Activated T-cell treated with anti-CD3 and anti-CD28 coated beads for 4 hours (primary cell): Measurements from ENCODE around the gene TIMM22.
"Not testable (repeated sequence)": the region's sequence is repeated elsewhere in the genome, so short reads cannot be mapped to it uniquely, and the experiment has no call there.

Source experiments
- DNase-seq: peaks from one replicate; pipeline ENCODE4 v3.0.0-alpha.2; 2020

TIMM22 gene

DNA sequence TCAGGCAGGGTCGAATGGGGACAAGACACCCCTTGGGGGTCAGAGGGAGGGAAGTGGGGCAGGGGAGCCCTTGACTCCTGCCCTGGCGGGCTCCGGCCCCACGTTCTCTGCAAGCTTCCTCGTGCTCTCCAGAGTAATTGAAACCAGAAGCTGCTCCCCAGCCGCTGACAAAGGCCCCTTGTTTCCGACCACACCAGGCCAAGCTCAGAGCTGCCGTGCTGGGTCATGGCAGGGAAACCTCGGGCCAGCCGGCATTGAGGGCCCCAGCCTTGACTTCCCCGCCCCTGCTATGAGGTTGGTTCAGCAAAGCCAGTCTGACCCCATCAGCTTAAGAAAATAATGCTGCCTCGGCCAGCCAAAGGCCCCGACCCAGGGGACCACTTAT lies 43.3 kb downstream of the TIMM22 start:
- DNase-seq = no peak

DNA sequence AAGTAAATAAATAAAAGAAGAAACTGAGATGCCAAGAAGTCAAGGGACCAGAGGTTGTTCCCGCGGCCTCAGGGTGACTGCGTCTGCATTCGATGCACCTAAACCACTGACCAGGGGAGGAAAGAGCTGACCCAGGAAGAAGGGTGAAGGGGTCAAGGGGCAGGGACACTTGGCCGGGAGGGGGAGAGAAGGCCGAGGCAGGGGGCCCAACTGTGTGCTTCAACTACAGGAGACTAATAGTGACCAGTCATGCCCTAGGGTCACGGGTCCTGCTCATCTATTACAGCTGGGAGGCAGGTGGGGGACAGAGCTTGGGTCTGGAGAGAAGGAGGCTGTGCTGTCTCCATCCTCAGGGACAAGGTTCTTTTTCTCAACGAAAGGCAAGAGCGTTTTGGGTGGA lies 44.8 kb downstream of the TIMM22 start:
- no peak for DNase-seq

DNA sequence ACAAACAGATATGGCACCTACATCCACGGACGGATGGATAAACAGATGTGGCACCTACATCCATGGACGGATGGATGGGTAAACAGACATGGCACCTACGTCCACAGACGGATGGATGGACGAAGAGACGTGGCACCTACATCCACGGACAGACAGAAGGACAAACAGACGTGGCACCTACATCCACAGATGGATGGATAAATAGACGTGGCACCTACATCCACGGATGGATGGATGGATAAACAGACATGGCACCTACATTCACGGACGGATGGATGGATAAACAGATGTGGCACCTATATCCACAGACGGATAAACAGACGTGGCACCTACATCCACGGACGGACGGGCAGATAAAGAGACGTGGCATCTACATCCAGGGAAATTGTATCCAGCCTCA lies 45.6 kb downstream of the TIMM22 start:
- no peak for DNase-seq

DNA sequence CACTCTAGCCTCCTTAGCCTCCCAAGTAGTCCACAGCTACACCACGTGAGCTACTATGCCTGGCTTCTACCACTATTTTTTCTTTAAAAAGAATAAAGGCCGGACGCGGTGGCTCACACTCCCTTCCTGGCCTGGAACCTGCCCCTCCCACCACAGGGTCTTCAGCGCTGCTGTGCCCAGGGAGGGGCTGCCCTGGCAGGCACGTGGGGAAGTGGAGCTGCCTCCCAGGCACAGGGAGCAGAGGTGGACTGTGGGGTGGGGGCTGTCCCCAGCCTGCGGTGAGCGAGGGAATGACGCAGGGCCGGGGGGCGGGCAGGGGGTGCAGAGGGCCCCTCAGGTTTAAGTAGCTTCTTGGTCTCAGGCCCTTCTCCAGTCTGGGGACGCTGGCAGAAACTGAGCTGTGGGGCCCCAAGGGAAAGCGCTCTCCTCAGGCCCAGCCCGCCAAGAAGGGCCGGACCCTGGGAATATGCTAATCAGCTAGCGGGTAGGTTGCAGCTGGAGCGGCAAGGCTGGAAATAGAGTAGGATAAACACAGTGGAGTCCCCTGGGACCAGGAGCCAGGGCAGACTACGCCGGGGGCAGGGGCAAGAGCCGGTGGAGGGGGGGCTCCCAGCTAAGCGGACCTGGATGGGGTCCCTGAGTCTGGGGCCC lies 46.8 kb downstream of the TIMM22 start:
- no peak for DNase-seq

DNA sequence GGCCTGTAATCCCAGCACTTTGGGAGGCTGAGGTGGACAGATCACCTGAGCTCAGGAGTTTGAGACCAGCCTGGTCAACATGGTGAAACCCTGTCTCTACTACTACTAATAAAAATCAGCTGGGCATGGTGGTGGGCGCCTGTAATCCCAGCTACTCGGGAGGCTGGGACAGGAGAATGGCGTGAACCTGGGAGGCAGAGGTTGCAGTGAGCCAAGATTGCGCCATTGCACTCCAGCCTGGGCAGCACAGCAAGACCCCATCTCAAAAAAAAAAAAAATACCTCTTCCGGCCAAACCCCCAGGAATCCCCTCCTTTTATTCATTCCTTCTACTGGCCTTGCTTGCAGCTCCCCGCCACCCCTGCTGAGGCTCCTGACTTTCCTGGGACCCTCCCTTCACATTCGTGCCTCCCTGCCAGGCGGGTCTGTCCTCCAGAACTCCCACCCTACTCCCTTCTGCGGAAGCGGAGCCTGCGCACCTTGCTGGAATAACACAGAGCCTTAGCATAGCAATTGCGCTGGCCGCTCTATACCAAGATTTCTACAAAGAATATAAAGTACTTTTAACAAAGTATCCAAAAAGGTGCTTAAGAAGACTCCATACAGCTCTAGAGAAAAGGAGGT lies 47.6 kb downstream of the TIMM22 start:
- DNase-seq = not testable (repeated sequence)

DNA sequence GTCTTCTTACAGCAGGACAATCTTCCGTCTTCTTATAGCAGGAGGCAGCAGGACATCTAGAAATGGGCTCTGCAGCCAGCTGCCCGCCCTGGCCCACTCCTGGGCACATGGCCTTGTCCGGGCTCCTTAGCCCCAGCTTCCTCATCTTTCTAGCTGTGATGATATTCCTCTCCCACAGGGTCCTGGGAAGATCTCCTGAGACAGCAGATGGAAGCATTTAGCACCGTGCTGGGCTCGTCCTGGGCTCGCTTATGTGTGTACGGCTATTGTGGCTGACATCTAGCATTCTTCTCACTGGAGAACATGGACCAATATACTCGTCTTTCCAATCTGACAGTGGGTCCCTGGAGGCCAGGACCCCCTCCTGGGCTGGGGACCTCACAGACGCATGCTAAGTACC lies 48.5 kb downstream of the TIMM22 start:
- DNase-seq = no peak

DNA sequence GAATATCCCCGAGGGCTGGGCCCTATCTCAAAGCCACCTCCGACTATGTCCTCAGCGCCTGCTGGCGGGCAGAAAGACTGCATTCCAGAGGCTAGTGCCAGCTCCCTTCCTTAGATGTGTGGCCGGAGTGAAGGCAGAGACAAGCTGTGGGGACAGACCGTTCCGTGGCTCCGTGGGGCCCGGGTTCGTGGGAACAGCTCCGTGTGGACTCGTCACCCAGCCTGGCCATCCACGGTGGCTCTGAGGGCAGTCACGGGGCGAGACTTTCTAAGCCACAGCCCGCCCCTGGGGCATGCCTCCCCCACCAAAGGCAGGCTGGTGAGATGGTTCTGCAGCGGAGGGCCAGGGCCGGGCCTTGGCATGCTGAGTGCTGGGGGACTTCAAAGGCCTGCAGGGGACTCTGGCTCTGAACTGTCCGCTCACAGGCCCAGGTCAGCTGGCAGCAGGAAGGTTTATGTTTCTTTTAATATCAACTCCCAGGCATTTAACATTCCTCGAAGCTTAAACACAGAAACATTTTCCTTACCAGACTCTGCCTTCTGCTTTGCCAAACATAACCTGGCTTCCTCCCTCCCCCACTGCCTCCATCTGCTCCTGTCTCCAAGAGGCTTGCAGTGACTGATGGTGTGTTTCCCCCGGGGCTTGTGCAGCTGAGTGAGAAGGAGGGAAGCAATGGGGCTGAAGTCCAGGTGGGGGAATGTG lies 50.4 kb downstream of the TIMM22 start:
- DNase-seq = no peak

DNA sequence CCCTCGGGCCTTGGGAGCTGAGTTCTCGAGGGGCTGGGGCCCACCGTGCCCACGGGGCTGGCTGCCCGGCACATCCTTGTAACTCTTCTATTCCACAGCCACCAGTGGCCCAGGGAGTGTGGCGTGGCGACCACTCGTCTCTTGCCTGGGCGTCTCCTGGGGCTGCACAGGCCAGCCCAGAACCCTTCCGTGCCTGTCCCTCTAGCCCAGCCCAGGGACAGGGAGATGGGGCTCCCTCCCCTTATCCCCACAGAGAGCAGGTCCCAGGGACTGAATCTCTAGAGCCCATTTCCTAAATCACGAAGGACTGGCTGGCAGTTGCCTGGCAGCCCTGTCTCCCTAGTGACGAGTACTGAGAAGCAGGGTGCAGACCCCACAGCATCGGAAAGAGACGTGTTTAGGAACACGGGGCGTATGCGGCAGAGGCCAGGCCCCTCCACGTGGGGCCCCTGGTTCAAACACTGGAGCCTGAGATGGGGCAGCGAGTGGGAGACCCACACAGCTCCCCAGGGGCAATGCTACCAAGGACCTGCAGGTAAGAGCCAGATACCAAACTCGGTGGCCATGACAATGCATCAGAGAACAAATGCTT lies 51.0 kb downstream of the TIMM22 start:
- DNase-seq = no peak

DNA sequence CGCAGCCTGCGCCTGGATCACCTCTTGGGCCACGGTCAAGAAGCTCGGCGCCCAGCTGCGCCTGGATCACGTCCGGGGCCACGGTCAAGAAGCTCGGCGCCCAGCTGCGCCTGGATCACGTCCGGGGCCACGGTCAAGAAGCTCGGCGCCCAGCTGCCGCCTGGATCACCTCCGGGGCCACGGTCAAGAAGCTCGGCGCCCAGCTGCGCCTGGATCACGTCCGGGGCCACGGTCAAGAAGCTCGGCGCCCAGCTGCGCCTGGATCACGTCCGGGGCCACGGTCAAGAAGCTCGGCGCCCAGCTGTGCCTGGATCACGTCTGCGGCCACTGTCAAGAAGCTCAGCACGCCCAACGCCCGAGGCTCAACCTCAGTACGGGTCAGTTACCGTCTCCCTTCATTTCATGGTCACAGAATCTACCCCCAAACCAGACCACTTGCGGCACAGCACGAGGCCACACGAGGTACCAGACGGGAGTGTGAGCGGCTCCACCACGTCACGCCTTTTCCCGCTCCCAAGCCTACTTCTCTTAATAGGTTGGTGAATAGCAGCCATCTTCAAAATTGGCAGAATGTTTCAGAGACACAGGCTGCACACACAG lies 51.7 kb downstream of the TIMM22 start:
- not testable (repeated sequence) for DNase-seq

DNA sequence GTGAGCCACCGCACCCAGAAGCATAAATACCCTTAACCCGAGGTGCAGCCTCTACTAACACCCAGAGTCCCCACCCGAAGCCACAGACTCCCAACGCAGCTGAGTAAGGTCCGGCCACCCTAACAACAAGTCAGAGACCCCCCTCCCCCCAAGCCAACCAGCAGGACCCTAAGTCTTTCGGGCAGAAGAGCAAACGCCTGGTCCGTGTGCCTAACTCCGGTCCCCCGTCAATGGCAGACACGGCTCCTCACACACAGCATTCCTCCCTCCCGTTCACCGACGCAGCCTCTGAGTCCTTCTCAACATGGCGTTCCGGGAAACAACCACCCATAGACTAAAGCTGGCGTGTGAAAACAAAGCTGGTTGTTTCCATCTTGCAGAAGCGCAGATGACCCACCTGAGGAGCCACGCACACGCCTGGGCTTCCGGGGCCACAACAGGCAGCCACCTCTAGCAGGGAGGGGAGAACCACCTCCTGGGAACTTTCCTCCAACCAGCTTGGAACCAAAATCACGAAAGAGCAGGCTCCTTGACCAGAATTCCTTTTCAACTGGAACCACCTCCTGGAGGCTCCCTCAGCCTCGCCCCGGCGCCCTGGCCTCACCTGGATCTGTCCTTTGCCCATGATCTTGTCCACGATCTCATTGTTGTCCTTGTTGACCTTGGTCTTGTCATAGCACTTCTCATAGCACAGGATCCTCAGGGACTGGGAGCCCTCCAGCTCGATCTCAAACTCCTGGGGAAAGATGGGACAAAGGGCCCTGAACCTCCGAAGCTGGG lies 52.7 kb downstream of the TIMM22 start:
- DNase-seq = no peak

DNA sequence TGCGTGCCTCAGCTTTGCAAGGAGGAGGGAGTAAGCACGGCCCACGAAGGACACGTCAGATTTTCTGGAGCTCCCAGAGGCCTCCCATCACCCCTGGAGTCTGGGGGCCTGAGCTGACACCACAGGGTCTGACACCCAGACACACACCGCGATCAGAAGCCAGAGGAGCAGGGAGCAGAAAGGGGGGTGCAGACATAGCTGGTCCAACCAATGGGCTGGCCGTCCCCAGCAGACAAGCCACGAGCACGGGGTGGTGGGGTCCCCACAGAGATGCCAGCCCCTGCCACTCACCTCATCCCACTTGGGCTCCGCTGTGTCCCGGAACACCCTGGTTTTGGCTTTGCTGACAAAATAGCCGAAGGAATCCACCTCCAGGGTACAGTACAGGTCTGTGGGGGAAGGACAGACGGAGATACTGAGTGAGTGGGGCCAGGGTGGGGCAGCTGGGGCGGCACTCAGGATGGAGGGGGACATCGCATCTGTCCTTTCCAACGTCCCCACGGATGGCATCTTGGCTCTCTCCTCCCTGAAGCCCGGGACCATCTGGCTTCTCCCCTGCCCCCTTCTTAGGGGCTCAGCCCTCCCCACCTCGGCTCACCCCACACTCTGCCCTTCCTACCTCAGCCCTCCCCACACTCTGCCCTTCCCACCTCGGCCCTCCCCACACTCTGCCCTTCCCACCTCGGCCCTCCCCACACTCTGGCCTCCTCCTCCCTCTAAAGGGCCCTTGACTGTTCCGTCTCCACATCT lies 53.5 kb downstream of the TIMM22 start:
- DNase-seq = no peak

DNA sequence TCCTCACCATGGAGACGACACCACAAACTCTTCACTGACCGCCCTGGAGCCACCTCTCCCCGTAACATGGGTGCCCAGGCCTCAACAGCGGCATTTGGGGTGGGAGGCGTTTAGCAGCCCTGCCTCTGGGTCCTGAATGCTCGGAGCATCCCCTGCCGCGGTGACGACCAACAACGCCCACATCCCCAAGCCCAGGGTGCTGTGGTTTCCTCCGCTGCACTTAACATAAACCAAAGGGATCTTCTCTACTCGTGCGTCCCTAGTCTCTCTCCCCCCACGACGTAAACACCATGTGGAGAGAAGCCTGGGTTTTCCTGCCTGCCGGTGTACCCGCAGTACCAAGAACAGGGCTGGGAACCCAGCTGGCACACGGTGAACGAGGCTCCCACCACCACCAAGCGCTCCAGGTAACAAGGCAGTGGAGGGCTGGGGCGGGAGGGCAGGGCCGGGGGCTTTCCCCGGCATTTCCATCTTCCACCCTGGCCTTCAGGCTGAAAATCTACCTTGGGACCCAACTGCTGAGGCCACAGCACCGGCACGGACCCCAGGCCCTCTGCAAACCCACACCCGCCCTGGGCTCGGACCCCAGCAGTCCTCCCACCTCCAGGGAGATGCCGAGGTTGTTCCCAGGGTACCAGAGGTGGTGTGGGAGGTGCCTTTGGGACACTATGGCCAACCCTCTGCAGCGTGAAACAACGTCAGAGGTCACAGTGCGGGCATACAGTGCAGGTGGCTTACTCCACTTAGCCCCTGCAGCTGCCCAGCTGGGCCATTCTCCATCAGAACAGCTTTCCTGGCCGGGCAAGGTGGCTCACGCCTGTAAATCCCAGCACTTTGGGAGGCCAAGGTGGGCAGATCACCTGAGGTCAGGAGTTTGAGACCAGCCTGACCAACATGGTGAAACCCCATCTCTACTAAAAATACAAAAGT lies 54.3 kb downstream of the TIMM22 start:
- DNase-seq = no peak
